NCI-H1436 treated with DMSO at 0.1 percent for 48 hours (cell line): ENCODE measurements around the gene OTUD4.
"Not testable (repeated sequence)": the region's sequence is repeated elsewhere in the genome, so short reads cannot be mapped to it uniquely, and the experiment has no call there.

Experiments used
- DNase-seq: peaks from one replicate; lab custom pipeline; 2025; lab: John Stamatoyannopoulos, UW

The OTUD4 gene

DNA sequence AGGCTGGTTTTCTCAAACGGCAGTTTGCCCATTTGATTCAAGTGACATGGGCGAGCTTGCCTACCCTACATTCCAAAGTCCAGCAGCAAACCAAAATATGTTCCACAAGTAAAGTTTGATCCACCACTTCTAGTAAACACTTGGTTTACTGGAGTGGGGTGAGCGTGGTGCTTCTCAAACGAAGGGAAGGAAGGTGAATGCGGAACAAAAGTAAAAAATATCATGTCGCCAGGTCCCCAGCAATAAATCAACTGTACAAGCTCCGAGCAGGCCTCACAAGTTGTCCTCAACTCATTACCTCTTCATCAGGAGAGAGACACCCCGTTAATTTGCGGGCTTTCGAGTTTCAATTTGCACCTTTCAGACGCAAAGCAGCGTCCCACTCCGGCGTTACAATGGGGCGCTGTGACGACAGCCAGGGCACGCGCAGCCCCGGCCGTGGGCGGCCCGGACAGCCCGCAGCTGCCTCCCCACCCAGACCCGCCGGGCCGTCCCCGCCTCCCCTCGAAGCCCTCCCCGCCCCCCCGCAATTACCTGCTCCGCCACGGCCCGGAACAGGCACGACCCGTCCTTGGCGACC is 1.0 kb downstream of the OTUD4 start:
- no peak for DNase-seq

DNA sequence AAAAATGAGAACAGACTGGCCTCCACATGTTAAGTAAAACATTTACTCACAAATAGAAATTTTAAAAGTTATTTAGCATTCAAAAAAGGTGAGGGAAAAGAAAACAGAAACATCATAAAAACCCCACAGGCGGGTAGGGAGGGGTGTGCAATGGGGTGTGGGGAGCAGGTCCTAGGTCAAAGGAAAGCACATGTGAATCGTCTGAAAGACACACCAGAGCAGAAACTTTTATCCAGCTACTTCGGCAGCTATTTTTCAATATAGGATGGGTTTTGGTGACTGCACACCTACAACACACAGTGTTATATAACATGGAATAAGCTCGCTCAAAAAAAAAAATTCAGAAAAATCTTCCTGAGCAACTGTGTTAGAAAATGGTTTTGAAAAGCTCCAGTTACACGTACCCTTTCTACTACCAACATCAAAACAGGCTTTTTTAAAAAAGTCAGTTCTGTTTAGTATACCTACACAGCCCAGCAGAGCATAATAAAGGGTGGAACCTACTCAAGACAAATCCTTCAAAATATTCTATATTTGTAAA is 1.6 kb downstream of the OTUD4 start:
- no peak for DNase-seq

DNA sequence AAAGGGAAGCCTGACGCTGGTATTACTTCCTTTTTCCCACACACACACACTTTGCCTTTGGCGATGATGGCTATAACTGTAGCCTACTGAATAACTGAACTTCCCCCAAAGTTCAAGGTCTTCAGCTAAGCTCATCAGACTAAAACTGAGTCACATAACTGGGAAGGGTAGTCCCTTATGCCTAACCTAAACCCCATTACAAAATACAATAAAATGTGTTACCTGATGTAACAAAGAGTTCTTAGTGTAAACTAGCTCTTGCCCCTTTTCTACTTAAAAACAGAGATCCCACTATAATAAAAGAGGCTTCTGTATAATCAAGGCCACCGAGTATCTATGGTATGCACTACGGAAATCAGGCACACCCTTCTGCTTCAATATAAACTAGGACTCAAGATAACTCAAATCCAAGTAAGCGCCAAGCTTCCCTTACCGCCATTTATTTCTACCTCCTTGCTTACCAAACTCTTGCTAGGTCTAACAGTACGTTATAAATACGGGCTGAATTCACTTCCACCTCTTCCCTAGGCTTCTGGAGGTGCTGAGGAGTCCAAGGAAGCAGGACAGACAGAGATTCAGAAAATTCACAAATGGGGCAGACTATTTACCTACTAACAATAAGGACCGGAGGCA is 2.4 kb downstream of the OTUD4 start:
- DNase-seq: no peak

DNA sequence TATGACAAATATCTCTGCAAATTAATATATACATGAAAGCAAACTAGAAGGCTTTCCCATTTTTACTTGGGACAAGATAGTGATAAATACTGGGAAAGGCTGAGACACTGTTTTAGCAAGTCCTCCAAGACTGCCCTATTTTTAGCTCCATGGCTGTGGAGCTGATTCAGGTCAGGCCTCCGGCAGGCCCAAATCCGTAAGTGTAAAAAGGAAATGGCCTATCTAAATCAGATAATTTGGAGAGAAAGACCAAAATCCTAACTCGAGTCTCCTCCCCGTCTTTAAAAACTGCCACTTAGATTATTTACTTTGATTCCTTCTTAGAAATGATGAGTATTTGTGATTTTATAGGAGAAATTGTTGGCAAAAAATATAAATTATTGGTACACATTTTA is 2.9 kb downstream of the OTUD4 start:
- no peak for DNase-seq

DNA sequence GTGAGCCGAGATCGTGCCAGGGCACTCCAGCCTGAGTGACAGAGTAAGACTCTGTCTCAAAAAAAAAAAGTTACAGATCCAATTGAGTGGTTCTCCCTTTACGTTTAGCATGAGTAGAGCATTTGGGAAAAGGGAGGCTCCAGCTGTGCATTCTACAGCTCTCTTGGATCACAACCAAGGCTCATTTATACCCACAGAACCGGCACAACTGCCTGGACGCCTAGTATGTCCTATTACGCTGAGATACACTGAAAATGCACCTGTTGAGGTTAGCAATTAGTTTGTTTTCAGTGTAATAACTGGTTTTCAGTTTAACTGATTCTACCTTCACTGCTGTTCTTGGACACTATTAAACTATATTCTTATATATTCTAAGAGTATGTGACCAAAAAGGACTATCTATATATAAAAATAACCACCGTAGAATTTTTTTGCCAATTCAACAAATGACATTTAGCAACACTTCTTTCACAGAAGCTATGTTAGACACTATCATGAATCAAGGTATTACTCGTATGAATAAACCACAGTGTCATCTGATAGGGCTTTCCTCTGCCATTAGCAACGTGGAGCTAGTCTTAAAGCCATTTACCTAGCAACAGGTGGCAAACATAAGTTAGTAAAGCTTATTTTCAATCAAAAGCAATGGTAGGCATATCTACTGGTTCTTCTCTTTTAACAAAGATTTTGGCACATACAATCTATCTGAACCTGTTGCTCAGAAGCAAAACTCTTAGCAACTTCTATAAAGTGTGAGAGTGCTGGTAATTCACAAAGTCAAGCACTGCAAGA is 3.6 kb downstream of the OTUD4 start:
- no peak for DNase-seq

DNA sequence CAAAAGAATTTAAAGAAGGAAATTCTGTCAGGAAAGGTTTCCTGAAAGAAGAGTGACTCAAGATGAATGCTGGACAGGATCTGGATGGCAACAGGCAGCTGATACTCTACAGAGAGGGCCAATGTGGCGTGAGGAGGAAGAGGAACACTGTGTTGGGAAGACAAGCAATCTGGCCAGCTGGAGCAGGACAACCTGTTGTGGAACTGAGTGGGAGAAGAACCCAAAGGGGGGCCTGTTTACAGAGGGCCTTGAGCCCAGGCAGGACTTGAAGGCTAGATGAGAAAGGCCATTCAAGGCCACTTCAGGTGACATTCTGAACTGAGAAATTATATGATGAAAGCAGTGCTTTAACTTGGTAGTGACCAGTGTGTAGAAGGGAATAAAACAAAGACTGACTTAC is 8.5 kb downstream of the OTUD4 start:
- no peak for DNase-seq

DNA sequence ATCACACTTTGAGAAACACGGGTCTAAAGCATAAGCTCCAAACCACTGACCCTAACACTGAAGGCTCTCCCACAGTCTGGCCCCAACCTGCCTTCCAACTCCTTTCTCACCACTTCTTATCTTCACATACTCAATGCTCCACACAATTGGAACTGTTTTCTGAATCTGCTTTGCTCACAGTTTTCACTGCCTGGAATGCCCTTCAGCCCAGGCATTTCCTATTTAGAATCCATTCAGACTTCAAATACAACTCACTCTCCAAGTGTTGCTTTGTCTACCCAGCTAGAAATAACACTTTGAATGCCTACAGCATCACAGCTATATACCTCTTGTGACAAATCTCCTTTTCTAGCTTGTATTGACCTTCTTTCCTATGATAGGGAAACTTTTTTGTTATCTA is 10.2 kb downstream of the OTUD4 start:
- no peak for DNase-seq

DNA sequence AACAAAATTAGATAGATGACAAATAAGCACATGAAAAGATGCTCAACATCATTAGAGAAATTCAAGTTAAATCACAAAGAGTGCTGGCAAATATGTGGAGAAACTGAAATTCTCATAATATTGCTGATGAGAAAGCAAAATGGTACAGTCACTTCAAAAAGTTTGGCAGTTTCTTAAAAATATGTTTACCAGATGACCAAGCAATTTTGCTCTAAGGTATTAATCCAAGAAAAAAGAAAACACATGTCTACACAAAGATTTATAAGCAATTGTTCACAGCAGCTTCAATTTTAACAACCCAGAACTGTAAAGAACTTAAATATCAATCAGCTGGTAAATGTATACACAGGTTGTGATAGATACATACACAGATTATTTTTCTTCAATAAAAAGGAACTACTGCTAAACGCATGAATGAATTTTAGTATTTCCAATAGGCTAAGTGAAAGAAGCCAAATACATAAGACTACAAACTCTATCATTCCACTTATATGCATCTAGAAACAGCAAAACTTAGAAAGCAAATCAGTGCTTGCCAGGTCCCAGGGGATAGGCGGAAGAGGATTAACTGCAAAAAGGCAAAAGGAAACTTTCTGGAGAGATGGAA is 11.7 kb downstream of the OTUD4 start:
- DNase-seq: no peak

DNA sequence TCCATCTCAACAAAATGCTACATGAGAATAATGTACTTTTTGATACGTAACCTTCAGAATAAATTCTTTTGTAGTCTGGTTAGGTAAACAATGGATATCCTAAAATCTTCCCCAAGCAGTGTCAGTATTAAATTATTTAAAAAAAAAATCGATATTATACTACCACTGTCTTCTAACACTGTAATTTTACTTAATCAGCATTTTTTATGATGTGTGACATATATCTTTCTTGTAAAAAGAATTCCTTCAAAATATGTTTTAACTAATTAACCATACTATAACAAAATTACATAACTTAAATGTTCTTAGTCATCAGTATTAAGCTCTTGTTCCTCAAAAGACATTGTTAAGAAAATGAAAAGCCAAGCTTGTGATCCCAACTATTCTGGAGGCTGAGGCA is 12.5 kb downstream of the OTUD4 start:
- DNase-seq: no peak

DNA sequence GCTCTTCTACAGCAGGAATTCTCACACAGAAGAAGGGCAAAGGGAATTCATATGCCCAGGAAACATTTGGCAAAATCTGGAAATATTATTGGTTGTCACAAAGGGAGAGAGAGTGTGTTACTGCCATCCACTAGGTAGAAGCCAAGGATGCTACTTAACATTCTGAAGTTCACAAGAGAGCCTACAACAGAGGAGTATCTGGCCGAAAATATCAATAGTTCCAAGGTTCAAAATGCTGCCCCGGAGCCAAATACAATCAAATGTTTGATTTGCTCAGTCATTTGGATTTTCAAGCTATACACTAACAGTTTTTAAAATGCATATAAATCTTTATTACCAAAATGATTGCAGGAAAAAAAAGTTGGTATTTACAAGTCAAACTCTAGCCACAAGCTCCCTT is 18.8 kb downstream of the OTUD4 start:
- no peak for DNase-seq

DNA sequence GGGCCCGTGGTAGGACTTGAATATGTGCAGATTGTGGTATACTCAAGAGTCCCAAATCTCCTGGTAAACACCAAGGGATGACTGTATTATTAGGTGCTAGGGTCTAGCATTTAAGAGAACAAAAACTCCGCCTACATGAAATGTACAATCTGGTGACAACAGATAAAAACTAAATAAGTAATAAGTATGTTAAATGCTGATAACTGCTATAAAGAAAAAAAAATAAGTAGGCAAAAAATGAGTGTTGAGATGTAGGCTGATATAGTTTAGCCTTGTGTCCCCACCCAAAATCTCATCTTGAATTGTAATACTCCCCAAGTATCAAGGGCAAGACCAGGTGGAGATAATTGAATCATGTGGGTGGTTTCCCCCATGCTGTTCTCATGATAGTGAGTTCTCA is 23.4 kb downstream of the OTUD4 start:
- DNase-seq: no peak

DNA sequence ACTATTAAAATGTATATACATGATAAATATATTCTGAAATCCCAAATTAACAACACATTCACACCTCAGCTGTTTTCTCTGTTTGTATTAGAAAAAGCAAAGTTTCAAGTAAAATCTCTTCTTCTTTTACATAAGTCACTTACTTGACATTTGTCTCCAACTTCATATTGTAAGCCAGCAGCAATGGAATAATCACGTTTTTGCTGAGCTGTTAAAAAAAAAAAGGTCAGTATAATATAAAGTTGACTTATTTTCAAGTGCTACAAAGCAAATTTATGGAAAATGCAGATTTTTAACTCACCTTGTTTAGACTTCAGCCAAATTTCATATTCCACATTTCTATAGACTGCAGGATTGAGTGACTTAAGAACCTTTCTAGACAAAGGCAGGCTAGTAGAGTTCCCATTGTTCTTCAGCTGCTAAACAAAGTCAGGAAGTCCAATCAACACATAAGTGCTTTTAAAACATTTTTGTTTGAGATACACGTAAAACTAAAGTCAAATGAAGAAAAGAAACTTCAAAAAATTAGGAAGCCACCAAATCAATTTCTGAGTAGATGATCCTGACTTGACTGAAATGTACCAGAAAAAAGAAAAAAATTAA is 25.0 kb downstream of the OTUD4 start:
- DNase-seq: no peak

DNA sequence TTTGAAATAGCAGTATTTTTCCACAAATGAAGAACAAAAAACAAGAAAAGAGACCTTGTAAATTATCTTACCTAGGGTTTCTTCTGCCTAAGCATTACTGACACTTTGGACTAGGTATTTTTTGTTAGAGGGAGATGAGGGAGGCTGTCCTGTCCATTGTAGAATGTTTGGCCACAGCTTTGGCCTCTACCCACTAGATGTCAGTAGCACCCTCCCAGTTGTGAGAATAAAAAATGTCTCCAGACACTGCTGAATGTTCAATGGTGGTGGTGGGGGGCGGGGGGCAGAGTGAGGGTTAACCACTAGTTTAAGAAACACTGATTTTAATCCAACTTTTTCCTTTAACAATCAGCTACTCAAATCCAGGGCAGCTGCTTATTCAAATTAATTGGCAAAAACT is 25.8 kb downstream of the OTUD4 start:
- DNase-seq: no peak

DNA sequence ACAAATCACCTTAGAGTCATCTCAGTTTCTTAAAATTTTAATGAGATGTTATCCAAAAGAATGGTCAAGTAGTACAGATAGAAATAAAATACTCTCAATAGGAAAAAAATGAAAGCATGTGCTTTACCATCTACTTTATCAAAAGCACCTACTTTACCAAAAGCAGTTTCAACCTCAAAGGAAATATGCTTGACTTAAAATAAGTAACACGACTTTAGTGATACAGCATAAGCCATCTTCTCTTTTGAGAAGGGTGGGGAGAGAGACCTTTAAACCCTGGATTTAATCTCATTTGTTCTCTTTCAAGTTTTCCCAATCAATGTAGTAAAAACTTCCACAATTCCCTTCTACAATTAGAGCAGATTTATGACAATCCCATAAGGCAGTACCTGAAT is 26.5 kb downstream of the OTUD4 start:
- no peak for DNase-seq

DNA sequence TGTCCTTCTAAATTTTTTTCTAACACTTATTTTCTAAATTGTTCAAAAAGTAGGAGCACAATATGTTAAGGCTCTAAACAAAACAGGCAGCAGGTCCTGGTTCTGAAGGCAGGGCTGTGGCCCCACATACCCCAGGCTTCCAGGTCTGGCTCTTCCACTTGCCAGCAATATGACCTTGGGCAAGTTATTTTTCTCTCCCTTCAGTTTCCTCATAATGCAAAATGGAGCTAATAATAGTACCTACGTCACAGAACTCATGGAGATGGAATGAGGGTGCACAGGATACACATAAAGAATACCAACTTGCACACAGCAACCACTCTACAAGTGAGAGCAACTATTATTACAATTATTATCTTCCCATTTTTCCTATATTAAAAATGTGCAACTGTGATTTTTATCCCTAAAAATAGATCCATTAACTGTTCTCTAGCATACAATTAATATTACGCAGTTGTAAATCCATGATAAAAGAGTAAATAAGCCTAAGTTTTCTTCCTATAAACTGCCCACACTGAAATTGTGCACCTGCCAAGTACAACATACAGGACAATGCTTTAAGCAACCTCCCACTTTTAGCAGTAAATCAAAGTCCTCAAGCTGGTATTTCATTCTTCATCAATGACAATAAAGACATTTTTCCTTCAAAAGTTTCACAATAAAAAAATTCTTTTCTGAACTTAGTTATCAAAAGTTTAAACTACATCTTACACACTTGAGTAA is 27.0 kb downstream of the OTUD4 start:
- DNase-seq: no peak

DNA sequence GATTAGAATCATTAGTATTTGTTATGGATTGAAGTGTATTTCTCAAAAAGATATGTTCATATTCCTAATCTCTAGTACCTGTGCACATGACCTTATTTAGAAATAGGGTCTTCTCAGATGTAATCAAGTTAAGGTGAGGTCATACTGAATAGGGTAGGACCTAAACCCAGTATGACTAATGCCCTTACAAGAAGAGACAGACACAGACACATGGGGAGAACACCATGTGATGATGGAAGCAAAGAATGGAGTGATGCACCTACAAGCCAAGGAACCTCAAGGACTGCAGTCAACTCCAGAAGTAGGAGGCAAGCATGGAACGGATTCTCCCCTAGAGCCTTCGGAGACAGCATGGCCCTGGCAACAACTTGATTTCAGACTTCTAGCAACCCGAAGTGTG is 31.4 kb downstream of the OTUD4 start:
- no peak for DNase-seq

DNA sequence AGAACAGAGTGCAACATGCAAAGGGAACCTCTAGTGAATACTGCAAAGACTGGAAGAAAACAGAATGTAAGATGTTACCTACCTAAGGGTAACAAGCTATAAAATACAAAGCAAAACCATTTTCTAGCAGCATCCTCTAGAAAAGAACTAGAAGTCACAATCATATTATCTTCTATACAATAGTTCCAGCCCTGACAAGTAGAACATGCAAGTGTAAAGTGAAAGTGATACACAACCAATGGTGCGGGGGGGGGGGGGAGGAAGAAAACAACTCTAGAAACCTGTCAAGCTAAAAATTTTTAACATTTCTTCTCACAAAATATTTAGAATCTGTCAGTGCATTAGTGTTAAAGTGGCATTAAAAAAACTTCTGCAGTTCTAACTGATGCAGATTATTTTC is 44.2 kb downstream of the OTUD4 start:
- DNase-seq: not testable (repeated sequence)

DNA sequence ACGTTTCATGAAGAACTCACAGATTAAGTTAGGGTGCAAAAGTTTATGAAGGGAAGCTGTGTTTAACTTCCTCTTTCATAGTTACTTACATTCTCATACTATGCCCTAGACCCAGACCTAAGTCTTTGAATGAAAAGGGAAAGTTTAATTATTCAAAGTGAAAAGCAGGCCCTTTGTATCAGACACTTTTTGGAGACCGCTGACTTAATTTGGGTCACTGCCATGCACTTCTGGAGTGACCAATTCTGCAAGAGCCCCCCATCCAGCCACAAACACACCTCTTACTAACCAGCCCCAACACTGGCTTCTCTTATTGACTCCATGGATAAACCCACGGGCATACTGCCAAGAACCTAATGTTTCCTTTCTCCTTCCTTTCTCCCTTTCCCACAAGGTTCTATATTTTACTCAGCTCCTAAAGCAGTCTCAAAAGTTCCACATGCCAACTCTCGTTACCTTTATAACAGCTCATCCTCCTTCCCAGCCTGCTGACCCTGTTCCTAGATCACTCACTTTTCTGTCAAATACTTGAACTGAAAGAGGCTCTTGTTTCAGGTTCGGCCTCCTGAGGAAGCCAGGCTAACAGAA is 47.8 kb downstream of the OTUD4 start:
- DNase-seq: no peak

DNA sequence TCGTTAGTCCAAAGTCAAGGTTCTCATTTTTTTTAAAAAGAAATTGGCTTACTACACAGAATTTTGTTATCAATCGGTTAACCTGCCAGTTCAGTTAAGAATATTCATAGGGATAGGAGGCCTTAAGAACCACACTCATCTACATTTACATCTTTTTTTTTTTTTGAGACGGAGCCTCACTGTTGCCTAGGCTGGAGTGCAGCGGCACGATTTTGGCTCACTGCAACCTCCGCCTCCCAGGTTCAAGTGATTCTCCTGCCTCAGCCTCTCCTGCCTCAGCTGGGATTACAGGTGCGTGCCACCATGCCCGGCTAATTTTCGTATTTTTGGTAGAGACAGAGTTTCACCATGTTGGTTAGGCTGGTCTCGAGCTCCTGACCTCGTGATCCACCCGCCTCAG is 48.5 kb downstream of the OTUD4 start:
- DNase-seq: no peak

DNA sequence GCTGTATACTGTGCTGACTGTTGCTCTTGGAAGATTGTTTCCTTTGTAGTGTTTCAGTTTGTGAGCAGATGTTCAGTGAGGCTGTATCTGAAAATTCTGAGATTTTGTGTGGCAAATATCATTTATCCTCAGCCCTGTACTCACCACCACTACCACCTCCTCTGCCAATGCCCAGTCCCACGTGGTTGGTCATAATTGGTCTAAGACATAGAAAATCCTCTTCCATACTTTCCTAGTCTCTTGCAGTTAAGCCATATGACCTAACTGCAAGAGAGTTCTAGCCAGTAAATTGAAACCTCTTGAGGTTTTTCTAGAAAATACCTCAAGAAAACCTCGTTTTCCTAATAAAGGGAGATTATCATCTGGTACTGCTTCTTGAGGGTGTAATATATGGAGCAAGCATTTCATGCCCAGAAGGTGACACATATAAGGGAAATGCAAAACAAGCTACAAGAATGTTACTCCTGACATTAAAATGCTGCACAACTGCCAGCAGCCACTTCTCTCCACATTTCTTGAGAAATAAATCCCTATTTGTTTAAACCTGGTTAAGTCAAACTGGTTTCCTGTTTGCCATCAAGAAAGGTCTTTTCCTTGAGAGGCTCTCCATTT is 49.5 kb downstream of the OTUD4 start:
- no peak for DNase-seq

DNA sequence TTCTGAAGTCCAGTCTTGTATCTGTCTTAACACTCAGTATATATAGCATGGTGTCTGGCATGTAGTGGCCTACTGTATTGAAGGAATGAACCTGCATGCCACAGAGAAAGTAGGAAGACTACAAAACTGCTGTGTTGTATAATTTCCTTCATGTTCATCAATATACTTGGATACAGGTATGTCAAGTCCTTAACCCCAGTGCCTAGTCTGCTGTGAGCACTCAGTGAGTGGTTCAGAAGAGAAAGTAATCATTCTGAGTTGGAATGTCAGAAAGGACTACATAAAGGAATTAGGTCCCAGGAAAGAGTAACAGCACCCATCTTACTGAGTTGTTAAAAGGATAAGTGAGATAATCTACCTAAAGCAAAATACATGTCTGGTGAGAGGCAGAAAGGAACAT is 50.3 kb downstream of the OTUD4 start:
- no peak for DNase-seq
